Measurements from ENCODE around the gene HIVEP3.

HIVEP3 gene

GRCh38 chr1:41566274-41566885 lies 352.3 kb downstream of the HIVEP3 start:
- H3K4me3 ChIP-seq, result no peak overlapping the region
- no peak for DNase-seq (ENCODE audit: low spot score)
- no peak overlapping the region for H3K27ac ChIP-seq
- TF ChIP-seq, protein P1, sequence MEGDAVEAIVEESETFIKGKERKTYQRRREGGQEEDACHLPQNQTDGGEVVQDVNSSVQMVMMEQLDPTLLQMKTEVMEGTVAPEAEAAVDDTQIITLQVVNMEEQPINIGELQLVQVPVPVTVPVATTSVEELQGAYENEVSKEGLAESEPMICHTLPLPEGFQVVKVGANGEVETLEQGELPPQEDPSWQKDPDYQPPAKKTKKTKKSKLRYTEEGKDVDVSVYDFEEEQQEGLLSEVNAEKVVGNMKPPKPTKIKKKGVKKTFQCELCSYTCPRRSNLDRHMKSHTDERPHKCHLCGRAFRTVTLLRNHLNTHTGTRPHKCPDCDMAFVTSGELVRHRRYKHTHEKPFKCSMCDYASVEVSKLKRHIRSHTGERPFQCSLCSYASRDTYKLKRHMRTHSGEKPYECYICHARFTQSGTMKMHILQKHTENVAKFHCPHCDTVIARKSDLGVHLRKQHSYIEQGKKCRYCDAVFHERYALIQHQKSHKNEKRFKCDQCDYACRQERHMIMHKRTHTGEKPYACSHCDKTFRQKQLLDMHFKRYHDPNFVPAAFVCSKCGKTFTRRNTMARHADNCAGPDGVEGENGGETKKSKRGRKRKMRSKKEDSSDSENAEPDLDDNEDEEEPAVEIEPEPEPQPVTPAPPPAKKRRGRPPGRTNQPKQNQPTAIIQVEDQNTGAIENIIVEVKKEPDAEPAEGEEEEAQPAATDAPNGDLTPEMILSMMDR (IDR thresholded peaks at IDR 0.05), result no peak

DNA sequence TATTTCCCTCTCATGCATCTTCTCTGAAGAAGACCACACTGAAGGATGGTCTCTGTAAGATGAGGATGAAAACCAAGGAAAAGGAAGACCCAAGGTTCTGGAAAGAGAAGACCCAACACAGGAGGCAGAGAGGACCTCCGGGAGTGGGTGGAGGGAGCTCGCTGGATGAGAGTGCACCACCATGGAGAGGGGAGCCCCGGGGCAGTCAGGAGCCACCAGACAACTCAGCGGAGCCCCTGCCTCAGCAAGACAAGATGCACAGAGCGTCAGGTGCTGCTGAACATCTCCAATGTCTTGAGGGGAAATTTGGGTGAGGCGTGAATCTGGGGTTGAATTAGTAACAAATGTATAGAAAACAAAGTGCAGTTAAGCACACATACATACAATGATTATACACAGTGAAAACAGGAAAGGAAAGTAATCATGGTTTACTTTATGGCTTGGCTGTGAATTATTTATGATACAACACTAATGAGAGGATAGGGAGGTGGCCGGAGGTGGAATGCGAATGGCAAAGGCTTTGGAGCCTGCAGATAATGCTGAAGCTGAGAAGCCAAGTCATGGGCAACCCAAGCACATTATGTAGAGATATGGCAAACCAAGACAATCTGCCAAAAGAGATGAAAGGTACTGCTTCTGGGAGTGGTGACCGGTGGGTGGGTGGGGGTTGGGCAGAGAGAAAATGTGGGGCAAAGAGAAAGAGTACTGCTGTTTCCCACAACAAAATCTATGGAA lies 353.8 kb downstream of the HIVEP3 start:
- Histone ChIP-seq H3K27ac (no peak overlapping the region), H3K4me3 (no peak overlapping the region)
- TF ChIP-seq, protein P1 (IDR thresholded peaks at IDR 0.05), result no peak
- DNase-seq (ENCODE audit: low spot score), result no peak

GRCh38 chr1:41562328-41562727 lies 356.4 kb downstream of the HIVEP3 start:
- TF ChIP-seq, protein P1 (IDR thresholded peaks at IDR 0.05), result no peak

GRCh38 chr1:41560931-41561330 lies 357.8 kb downstream of the HIVEP3 start:
- H3K27ac ChIP-seq, result no peak overlapping the region
- DNase-seq (ENCODE audit: low spot score), result no peak
- TF ChIP-seq, protein P1 (IDR thresholded peaks at IDR 0.05), result no peak
- H3K4me3 ChIP-seq, result no peak overlapping the region

More at GRCh38 chr1:41562328-41562727, 356.4 kb downstream of the HIVEP3 start:
- DNase-seq (ENCODE audit: low spot score), result no peak
- Histone ChIP-seq H3K4me3 (no peak overlapping the region), H3K27ac (no peak overlapping the region)

- DNase-seq (ENCODE audit: low spot score), result no peak
- H3K27ac ChIP-seq, result no peak overlapping the region
- no peak overlapping the region for H3K4me3 ChIP-seq
- TF ChIP-seq, protein P1 (IDR thresholded peaks at IDR 0.05), result no peak
Measured at GRCh38 chr1:41560496-41560895, 358.2 kb downstream of the HIVEP3 start.

DNA sequence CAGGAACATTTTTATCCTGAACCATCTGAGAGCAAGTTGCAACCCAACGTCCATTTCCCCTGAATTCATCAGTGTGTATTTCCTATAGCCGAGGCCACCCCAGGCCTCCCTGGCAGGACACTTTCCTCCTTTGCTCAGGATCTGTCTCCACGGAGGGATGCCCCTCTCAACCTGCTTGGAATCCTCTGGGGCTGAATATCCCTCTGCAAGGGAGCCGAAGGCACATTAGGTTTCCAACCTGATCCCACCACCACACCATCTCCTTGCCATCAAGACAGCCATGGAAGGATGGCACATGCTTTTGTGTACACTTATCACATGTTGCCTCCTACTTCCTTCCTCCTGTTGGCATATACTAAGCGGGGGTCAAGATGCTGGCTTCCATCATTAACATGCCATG lies 359.4 kb downstream of the HIVEP3 start:
- no peak overlapping the region for H3K4me3 ChIP-seq
- no peak overlapping the region for H3K27ac ChIP-seq
- TF ChIP-seq, protein P1 (IDR thresholded peaks at IDR 0.05), result no peak
- DNase-seq (ENCODE audit: low spot score), result no peak

- Histone ChIP-seq H3K27ac (peak overlapping the region; percentile 5 to 44), H3K4me3 (no peak overlapping the region)
- DNase-seq (ENCODE audit: low spot score), result no peak
- TF ChIP-seq, protein P1 (IDR thresholded peaks at IDR 0.05), result no peak
Measured at GRCh38 chr1:41558761-41559171, 360.0 kb downstream of the HIVEP3 start.

All from coronary artery (tissue), 2 donors.